D721Med (cell line): ENCODE results near the gene CYP1B1.

ENCODE experiments used
- DNase-seq: peaks from one replicate; pipeline ENCODE4 v3.0.0; 2011; ENCODE audit warnings: low spot score; ENCODE audit not compliant: insufficient read length
- FAIRE-seq: peaks from 2 replicates; lab custom pipeline; 2011; peaks lifted over from hg19 to GRCh38; lab: Jason Lieb, UNC
- TF ChIP-seq, protein P1 (sequence below): IDR thresholded peaks from 2 replicates; pipeline ENCODE4 v1.5.1; 2012; ENCODE audit warnings: mild to moderate bottlenecking, control low read depth; ENCODE audit not compliant: insufficient read depth; ENCODE audit errors: missing control alignments

CYP1B1 gene

DNA sequence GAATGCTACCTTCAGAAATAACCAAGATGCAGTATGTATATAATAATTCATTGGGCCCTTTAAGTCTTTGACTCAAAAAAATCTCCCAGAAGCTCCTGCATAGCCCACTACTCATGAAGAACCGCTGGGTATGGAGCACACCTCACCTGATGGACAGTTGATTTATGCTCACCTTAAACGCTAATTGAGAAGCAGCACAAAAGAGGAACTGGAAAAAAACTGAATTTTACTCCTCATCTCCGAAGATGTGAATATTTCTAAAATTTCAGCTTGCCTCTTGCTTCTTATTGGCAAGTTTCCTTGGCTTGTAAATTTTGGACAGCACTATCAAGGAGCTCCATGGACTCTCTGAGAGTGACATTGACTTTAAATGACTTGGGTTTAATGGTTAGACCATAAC lies 5.5 kb downstream of the CYP1B1 start:
- TF ChIP-seq, protein P1, sequence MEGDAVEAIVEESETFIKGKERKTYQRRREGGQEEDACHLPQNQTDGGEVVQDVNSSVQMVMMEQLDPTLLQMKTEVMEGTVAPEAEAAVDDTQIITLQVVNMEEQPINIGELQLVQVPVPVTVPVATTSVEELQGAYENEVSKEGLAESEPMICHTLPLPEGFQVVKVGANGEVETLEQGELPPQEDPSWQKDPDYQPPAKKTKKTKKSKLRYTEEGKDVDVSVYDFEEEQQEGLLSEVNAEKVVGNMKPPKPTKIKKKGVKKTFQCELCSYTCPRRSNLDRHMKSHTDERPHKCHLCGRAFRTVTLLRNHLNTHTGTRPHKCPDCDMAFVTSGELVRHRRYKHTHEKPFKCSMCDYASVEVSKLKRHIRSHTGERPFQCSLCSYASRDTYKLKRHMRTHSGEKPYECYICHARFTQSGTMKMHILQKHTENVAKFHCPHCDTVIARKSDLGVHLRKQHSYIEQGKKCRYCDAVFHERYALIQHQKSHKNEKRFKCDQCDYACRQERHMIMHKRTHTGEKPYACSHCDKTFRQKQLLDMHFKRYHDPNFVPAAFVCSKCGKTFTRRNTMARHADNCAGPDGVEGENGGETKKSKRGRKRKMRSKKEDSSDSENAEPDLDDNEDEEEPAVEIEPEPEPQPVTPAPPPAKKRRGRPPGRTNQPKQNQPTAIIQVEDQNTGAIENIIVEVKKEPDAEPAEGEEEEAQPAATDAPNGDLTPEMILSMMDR = no peak
- no peak for DNase-seq
- FAIRE-seq = no peak

DNA sequence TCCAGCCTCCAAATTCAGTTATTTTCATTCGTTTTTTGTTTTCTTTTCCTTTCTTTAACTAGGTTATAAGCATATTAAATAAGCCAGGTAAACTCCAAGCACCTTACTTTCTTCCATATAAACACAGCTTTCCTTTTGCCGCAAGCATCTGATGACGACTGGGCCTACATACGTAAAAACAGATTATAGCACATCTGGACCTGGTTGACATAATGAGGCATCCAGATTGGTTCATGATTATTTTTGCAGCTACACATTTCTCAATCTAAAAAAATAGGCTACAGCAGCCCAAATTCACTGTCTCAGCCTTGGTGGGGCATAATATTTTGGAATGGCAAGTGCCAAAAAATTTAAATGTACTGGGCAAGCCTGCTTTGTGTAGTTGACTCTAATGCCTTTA lies 7.7 kb downstream of the CYP1B1 start:
- no peak for DNase-seq
- FAIRE-seq = no peak
- TF ChIP-seq, protein P1 = no peak

DNA sequence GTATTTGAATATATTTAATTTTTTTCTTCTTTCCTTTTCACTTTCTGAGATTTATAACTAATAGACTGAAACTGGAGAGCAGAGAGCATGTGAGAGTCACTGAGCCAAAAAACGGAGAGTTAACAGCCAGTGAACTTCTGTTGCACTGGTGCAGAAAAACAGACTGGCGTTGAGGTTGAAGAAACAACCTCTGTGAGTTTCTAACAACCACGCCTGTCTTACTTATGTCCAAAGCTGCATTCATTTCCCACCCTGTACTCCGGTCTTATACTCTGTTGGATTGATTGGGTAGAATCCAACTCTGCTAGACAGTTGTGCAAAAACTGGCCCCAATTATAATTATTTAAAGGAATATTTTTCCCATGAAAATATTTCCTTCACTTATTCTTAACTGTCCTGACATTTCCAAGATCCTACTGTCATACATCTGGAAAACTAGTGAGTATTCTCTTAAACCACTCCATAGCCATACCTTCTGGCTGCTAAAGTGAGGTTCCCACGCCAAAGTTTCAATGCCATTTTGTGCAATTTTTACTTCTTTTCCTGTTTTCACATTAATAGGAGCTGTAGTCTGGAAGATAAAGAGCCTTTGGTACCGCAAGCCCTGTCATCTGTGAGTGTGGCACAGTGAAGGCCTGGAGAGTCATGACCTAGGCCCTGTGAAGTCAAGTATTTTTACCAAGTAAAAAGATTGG lies 9.4 kb downstream of the CYP1B1 start:
- no peak for DNase-seq
- TF ChIP-seq, protein P1 = no peak
- FAIRE-seq = no peak

DNA sequence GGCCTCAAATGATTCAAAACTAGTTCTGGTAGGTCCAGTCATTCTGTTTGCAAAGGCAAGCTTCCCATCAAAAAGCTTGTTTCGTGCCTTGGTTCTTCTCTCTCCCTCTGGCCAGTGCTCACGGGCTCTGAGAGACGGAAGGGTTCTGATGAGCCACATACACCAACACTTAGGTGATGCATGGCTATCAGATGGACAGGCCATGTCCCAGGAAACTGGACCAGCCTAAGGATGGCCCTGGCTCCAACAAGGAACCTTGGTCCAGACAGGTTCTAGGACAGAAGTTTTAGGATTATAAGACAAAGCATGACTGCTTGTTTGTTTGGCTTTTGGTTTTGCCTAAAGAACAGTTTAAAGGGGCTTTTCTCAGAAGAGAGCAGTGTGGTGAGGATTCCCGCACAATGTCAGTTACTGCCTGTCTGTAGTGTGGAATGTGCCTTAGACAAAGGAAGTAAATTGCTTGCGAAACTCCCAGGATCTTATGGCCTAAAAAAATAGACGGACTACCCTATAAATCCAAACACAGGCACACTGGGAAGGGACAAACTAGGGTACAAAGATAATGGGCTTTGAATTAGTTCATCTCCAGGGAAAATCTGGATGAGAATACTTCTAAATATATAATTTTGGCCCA lies 10.3 kb downstream of the CYP1B1 start:
- FAIRE-seq (no peak), DNase-seq (no peak)

GRCh38 chr2:38064801-38065501 lies 11.0 kb downstream of the CYP1B1 start:
- FAIRE-seq (no peak), DNase-seq (no peak)
- TF ChIP-seq, protein P1 = no peak

More for the DNA sequence above, 10.3 kb downstream of the CYP1B1 start:
- TF ChIP-seq, protein P1 = no peak

GRCh38 chr2:38060236-38061018 lies 15.5 kb downstream of the CYP1B1 start:
- TF ChIP-seq, protein P1 = no peak
- FAIRE-seq (no peak), DNase-seq (no peak)
